ENCODE results near the gene CCL25.

The CCL25 gene

DNA sequence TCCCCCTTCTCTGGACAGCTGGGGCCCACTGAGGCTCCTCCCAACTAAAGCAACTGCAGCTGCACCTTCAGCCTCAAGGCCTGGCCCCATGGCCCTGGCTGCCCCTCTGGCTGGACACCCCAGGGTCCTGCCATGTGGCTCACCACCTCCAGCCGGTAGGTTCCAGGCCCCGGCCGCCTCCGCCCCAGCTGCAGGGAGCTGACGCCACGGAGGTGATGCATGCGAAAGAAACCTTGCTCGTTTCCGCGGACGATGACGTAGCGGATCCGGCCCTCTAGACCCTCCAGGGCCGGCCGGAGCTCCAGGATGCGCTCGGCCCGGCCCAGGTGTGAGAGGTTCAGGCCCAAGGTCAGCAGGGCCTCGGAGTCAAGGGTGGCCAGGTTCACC lies 13.3 kb downstream of the CCL25 start:
- no peak overlapping the region for H3K4me3 ChIP-seq (ENCODE audit: low read depth, low read length)
- no peak overlapping the region for H3K27ac ChIP-seq (ENCODE audit: extremely low read depth, low read depth, low read length)
- H3K36me3 ChIP-seq (ENCODE audit: control insufficient read depth in 2 of 2, insufficient read depth in 1 of 2, low read length in 2 of 2) = no peaks in the 10 kb centered on the region
- H3K9me3 ChIP-seq (ENCODE audit: control insufficient read depth, insufficient read depth, low read depth, low read length) = no peaks in the 10 kb centered on the region
- TF ChIP-seq, protein P1, sequence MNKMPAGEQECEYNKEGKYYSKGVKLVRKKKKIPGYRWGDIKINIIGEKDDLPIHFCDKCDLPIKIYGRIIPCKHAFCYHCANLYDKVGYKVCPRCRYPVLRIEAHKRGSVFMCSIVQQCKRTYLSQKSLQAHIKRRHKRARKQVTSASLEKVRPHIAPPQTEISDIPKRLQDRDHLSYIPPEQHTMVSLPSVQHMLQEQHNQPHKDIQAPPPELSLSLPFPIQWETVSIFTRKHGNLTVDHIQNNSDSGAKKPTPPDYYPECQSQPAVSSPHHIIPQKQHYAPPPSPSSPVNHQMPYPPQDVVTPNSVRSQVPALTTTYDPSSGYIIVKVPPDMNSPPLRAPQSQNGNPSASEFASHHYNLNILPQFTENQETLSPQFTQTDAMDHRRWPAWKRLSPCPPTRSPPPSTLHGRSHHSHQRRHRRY (tag by site-specific recombination; IDR thresholded peaks at IDR 0.05) = no peak
- TF ChIP-seq ZNF423 (tag by site-specific recombination; IDR thresholded peaks at IDR 0.05) (no peak), ZNF585B (tag by site-specific recombination; IDR thresholded peaks at IDR 0.05) (no peak), ZNF132 (tag by site-specific recombination; IDR thresholded peaks at IDR 0.05; ENCODE audit: borderline replicate concordance) (no peak), GFI1B (tag by site-specific recombination; IDR thresholded peaks at IDR 0.05) (no peak), ZFHX2 (tag by site-specific recombination; conservative IDR thresholded peaks at IDR 0.05) (no peak), ZBTB48 (tag by site-specific recombination; IDR thresholded peaks at IDR 0.05) (no peak), KLF10 (tag by site-specific recombination; IDR thresholded peaks at IDR 0.05) (no peak), GLIS1 (tag by site-specific recombination; IDR thresholded peaks at IDR 0.05) (no peak), ZNF433 (tag by site-specific recombination; IDR thresholded peaks at IDR 0.05; ENCODE audit: low read depth) (no peak), ZNF354C (tag by site-specific recombination; IDR thresholded peaks at IDR 0.05; ENCODE audit: borderline replicate concordance, low read depth) (no peak), ZNF629 (tag by site-specific recombination; IDR thresholded peaks at IDR 0.05) (no peak), ZNF274 (IDR thresholded peaks at IDR 0.05; ENCODE audit: low read length) (no peak), ZNF274 (tag by site-specific recombination; IDR thresholded peaks at IDR 0.05; ENCODE audit: borderline replicate concordance) (no peak), ZNF624 (tag by site-specific recombination; IDR thresholded peaks at IDR 0.05) (no peak), SALL2 (tag by site-specific recombination; IDR thresholded peaks at IDR 0.05; ENCODE audit: borderline replicate concordance) (no peak)
- TF ChIP-seq, protein P2, sequence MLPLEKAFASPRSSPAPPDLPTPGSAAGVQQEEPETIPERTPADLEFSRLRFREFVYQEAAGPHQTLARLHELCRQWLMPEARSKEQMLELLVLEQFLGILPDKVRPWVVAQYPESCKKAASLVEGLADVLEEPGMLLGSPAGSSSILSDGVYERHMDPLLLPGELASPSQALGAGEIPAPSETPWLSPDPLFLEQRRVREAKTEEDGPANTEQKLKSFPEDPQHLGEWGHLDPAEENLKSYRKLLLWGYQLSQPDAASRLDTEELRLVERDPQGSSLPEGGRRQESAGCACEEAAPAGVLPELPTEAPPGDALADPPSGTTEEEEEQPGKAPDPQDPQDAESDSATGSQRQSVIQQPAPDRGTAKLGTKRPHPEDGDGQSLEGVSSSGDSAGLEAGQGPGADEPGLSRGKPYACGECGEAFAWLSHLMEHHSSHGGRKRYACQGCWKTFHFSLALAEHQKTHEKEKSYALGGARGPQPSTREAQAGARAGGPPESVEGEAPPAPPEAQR (tag by site-specific recombination; IDR thresholded peaks at IDR 0.05) = no peak
- TF ChIP-seq, protein P3, sequence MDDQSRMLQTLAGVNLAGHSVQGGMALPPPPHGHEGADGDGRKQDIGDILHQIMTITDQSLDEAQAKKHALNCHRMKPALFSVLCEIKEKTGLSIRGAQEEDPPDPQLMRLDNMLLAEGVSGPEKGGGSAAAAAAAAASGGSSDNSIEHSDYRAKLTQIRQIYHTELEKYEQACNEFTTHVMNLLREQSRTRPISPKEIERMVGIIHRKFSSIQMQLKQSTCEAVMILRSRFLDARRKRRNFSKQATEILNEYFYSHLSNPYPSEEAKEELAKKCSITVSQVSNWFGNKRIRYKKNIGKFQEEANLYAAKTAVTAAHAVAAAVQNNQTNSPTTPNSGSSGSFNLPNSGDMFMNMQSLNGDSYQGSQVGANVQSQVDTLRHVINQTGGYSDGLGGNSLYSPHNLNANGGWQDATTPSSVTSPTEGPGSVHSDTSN (CRISPR knock-in tag; IDR thresholded peaks at IDR 0.05) = no peak
- ChIA-PET POLR2A (no interaction called here), CTCF (interaction anchor here (0.6 to 0.7 kb wide), 2 partner anchors 14 to 117 kb away, joined by 3 to 4 read pairs; no protein-coding TSS in a partner anchor)
- H3K4me1 ChIP-seq (ENCODE audit: control insufficient read depth, insufficient read depth, low read length) = no peaks in the 10 kb centered on the region

DNA sequence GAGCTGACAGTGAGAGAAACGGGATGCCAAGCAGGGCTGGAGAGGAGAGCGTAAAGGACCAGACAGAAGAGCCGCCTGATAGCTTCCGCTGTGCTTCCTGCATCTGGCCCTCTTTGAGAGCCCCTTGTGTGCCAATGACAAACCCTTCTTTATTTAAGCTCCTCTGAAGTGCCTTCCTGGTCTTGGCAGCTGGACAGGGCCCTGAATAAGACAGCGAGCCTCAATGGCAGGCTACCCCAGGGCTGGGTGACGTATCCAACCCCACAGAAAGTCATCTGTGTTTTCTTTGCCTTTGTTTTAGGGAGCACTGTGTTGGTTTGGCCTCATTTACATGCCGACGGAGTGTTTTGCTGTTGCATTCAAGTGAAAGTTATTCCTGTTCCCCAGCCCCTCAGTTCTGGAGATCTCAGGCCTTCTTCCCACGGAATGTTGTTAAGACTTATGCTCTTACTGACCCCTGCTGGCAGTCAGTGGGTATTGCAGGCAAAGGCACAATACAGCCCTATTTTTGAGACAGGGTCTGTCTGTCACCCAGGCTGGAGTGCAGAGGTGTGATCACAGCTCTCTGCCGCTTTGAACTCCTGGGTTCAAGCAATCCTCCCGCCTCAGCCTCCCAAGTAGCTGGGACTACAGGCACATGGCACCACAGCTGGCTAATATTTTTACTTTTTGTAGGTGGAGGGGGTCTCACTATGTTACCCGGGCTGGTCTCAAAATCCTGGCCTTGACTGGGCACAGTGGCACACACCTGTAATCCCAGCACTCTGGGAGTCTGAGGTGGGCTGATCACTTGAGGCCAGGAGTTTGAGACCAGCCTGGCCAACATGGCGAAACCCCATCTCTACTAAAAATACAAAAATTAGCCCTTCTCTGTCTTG lies 16.8 kb downstream of the CCL25 start:
- no peak overlapping the region for H3K4me3 ChIP-seq (ENCODE audit: low read depth, low read length)
- TF ChIP-seq, protein P4, sequence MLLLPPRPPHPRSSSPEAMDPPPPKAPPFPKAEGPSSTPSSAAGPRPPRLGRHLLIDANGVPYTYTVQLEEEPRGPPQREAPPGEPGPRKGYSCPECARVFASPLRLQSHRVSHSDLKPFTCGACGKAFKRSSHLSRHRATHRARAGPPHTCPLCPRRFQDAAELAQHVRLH (tag by site-specific recombination; IDR thresholded peaks at IDR 0.05) = peak; percentile 45; the same call in 1 of the 2 replicates
- no peak for TF ChIP-seq OSR2 (tag by site-specific recombination; IDR thresholded peaks at IDR 0.05)
- TF ChIP-seq, protein P5, sequence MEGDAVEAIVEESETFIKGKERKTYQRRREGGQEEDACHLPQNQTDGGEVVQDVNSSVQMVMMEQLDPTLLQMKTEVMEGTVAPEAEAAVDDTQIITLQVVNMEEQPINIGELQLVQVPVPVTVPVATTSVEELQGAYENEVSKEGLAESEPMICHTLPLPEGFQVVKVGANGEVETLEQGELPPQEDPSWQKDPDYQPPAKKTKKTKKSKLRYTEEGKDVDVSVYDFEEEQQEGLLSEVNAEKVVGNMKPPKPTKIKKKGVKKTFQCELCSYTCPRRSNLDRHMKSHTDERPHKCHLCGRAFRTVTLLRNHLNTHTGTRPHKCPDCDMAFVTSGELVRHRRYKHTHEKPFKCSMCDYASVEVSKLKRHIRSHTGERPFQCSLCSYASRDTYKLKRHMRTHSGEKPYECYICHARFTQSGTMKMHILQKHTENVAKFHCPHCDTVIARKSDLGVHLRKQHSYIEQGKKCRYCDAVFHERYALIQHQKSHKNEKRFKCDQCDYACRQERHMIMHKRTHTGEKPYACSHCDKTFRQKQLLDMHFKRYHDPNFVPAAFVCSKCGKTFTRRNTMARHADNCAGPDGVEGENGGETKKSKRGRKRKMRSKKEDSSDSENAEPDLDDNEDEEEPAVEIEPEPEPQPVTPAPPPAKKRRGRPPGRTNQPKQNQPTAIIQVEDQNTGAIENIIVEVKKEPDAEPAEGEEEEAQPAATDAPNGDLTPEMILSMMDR (tag by site-specific recombination; IDR thresholded peaks at IDR 0.05) = peak; percentile 73
- no peaks in the 10 kb centered on the region for H3K4me1 ChIP-seq (ENCODE audit: control insufficient read depth, insufficient read depth, low read length)
- POLR2A ChIA-PET = no interaction called here
- CTCF ChIA-PET = interaction anchor here (0.6 to 3.0 kb wide), 11 partner anchors 8 to 501 kb away, joined by 3 to 14 read pairs (median 5); no protein-coding TSS in a partner anchor
- H3K36me3 ChIP-seq (ENCODE audit: control insufficient read depth in 2 of 2, insufficient read depth in 1 of 2, low read length in 2 of 2) = no peaks in the 10 kb centered on the region
- H3K9me3 ChIP-seq (ENCODE audit: control insufficient read depth, insufficient read depth, low read depth, low read length) = no peaks in the 10 kb centered on the region
- no peak overlapping the region for H3K27ac ChIP-seq (ENCODE audit: extremely low read depth, low read depth, low read length)

Measured in HEK293 (cell line).